HFFc6 (cell line): ENCODE results near the gene RCL1. TPM values are rescaled to one million over a fixed set of nuclear protein-coding genes. Genes with fewer than 3 reads are reported as not detected.

Source experiments
- DNase-seq: peaks from one replicate; pipeline ENCODE4 v3.0.0-alpha.2; 2018
- H3K27ac Mint-ChIP-seq: 2 replicates; pipeline ENCODE4 v1.8.0; 2020; ENCODE audit warnings: mild to moderate bottlenecking, mixed read lengths
- H3K27me3 Mint-ChIP-seq: 2 replicates; pipeline ENCODE4 v1.8.0; 2021; ENCODE audit warnings: mild to moderate bottlenecking, moderate library complexity, mixed read lengths; ENCODE audit not compliant: insufficient read depth
- H3K36me3 Mint-ChIP-seq: 2 replicates; pipeline ENCODE4 v1.8.0; 2021; ENCODE audit warnings: low read depth, mixed read lengths
- H3K4me1 Mint-ChIP-seq: 2 replicates; pipeline ENCODE4 v1.8.0; 2020; ENCODE audit warnings: low read depth, mixed read lengths
- H3K4me3 Mint-ChIP-seq: 2 replicates; pipeline ENCODE4 v1.8.0; 2020; ENCODE audit warnings: mild to moderate bottlenecking, moderate library complexity, mixed read lengths
- H3K9me3 Mint-ChIP-seq: 2 replicates; pipeline ENCODE4 v1.8.0; 2020; ENCODE audit warnings: mild to moderate bottlenecking, mixed read lengths
- CTCF ChIP-seq: fragments of 200-600 bp; sonication (generic); IDR thresholded peaks from 2 replicates; pipeline ENCODE4 v1.5.0; 2021; ENCODE audit warnings: antibody characterized with exemption, mild to moderate bottlenecking
- total RNA-seq, 6 experiments: library from RNA; stranded (reverse); fragmentation: NEBNext Ultra II Directional; extraction: Animal tissue kit (Norgen Biotek cat#: 25700); gene quantifications; 2 replicates in 1 of 6; 3 replicates in 5 of 6; pipeline ENCODE4 v1.2.3, GENCODE V29; 2021

The RCL1 gene
- total RNA-seq, 6 experiments from 2014 or later: 7.4 to 9.8 (median 8.1) TPM

- no peak for DNase-seq
- Mint-ChIP-seq H3K36me3 (peaks cover 21% of the 10 kb centered on the region; the same call in 1 of the 2 replicates), H3K9me3 (no peaks in the 10 kb centered on the region), H3K27ac (no peak overlapping the region), H3K4me3 (no peak overlapping the region), H3K27me3 (no peaks in the 10 kb centered on the region), H3K4me1 (peaks cover 26% of the 10 kb centered on the region)
- TF ChIP-seq CTCF: no peak
Observed at GRCh38 chr9:4857163-4857810, 64.5 kb downstream of the RCL1 start.

GRCh38 chr9:4859035-4859434, 66.3 kb downstream of the RCL1 start:
- DNase-seq: no peak
- Mint-ChIP-seq H3K4me3 (no peak overlapping the region), H3K27me3 (no peaks in the 10 kb centered on the region), H3K4me1 (peaks cover 26% of the 10 kb centered on the region), H3K9me3 (no peaks in the 10 kb centered on the region), H3K27ac (no peak overlapping the region), H3K36me3 (peaks cover 21% of the 10 kb centered on the region; the same call in 1 of the 2 replicates)
- no peak for TF ChIP-seq CTCF

GRCh38 chr9:4860383-4860782, 67.6 kb downstream of the RCL1 start:
- Mint-ChIP-seq H3K4me3 (no peak overlapping the region), H3K27ac (no peak overlapping the region), H3K4me1 (peaks cover 21% of the 10 kb centered on the region), H3K9me3 (no peaks in the 10 kb centered on the region), H3K27me3 (no peaks in the 10 kb centered on the region), H3K36me3 (peaks cover 21% of the 10 kb centered on the region; the same call in 1 of the 2 replicates)
- no peak for TF ChIP-seq CTCF
- DNase-seq: no peak

GRCh38 chr9:4861145-4861544, 68.4 kb downstream of the RCL1 start:
- H3K4me1 Mint-ChIP-seq: peaks cover 21% of the 10 kb centered on the region
- no peak for TF ChIP-seq CTCF
- no peak for DNase-seq
- H3K27me3 Mint-ChIP-seq: no peaks in the 10 kb centered on the region
- no peak overlapping the region for H3K4me3 Mint-ChIP-seq
- H3K27ac Mint-ChIP-seq: no peak overlapping the region
- H3K36me3 Mint-ChIP-seq: peaks cover 21% of the 10 kb centered on the region; the same call in 1 of the 2 replicates
- no peaks in the 10 kb centered on the region for H3K9me3 Mint-ChIP-seq

GRCh38 chr9:4861736-4862451, 69.2 kb downstream of the RCL1 start:
- no peak for TF ChIP-seq CTCF
- peaks cover 21% of the 10 kb centered on the region for H3K4me1 Mint-ChIP-seq
- H3K27me3 Mint-ChIP-seq: no peaks in the 10 kb centered on the region
- H3K4me3 Mint-ChIP-seq: no peak overlapping the region
- no peaks in the 10 kb centered on the region for H3K9me3 Mint-ChIP-seq
- H3K27ac Mint-ChIP-seq: no peak overlapping the region
- H3K36me3 Mint-ChIP-seq: peaks cover 21% of the 10 kb centered on the region; the same call in 1 of the 2 replicates
- no peak for DNase-seq
